COLO829 (cell line): ENCODE data around the gene HDGFL3.
"Not testable (repeated sequence)": the region's sequence is repeated elsewhere in the genome, so short reads cannot be mapped to it uniquely, and the experiment has no call there.

ENCODE experiments used
- DNase-seq: peaks from one replicate; pipeline ENCODE4 v3.0.0; 2012; ENCODE audit warnings: low spot score

Gene HDGFL3

GRCh38 chr15:83207660-83208366 is at the start of gene HDGFL3:
HDGFL3 (minus strand) TSS chr15:83207823; CDS start chr15:83207414, 409 bp downstream.
- DNase-seq = no peak

DNA sequence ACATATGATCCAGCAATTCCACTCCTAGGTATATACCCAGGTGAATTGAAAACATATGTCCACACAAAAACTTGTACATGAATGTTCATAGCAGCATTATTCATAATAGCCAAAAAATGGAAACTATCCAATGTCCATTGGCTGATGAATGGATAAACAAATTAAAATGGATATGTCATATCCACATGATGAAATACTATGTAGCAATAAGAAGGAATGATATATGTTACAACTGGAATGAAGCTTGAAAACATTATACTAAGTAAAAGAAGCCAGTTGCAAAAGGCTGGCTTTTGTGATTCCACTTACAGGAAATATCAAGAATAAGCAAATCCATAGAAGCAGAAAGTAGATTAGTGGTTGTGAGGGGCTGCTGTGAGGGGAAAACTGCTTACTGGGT is 43.2 kb upstream of the HDGFL3 start:
- DNase-seq = no peak

DNA sequence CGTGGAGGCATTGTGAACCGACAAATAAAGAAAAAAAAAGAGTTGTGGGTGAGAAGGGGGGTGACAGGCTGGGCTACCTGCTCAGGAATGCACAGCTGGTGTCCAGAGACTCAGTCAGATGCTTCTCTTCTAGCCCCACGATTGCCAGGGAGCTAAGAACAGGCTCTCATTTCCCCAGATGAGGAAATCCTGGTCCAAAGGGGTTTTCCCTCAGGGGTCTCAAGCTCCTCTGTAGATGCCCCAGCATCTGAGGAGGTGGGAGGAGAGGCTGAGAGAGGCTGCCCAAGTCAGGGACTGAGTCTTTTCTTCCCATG is 41.4 kb upstream of the HDGFL3 start:
- no peak for DNase-seq

DNA sequence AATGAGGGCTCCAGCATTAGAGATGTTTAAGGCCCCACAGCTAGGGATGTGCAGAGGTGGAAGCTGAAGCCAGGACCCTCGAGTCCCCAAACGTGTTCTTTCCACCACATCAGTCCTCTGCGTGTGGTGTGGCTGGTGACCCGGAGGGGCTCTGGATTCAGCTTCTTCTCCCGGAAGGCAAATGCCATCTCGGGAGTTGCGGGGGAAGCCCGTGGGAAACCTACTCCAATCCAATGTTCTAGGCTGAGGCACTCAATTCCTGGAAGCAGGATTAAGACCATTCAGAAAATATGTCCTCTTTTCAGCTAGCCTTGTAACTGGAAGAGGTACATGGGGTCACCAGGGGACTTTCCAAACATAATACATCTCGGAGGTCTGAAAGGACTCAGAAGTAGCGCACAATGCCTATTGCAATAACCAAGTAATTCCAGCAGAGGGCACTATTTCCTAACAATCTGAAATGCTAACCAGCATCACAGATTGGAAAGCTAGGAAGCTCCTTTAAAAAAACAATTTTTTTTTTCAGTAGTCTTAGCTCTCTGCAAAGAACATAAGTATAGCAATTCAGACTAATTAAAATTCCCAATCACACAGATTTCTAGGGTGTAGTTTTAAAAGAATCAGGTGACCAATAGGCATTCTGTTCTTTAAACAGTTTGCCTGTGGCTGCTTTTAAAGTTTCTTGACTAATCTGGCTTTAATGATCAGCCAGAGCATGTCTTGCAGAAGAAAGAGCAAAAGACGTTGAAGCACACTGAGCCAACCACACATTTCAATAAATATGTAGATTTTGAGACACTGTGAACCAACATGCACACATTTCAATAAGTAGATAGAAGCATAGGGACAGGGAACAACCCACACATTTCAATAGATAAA is 40.8 kb upstream of the HDGFL3 start:
- no peak for DNase-seq

- DNase-seq = no peak
Measured at GRCh38 chr15:83243634-83244033, 36.0 kb upstream of the HDGFL3 start.

- DNase-seq = no peak
Measured at GRCh38 chr15:83230242-83230641, 22.6 kb upstream of the HDGFL3 start.

- DNase-seq = no peak
Measured at GRCh38 chr15:83225449-83225848, 17.8 kb upstream of the HDGFL3 start.

- DNase-seq = not testable (repeated sequence)
Measured at GRCh38 chr15:83221781-83222180, 14.2 kb upstream of the HDGFL3 start.

- DNase-seq = no peak
Measured at GRCh38 chr15:83219026-83219425, 11.4 kb upstream of the HDGFL3 start.

GRCh38 chr15:83215306-83215705 is 7.7 kb upstream of the HDGFL3 start:
- DNase-seq = no peak

GRCh38 chr15:83210619-83211018 is 3.0 kb upstream of the HDGFL3 start:
- DNase-seq = no peak

DNA sequence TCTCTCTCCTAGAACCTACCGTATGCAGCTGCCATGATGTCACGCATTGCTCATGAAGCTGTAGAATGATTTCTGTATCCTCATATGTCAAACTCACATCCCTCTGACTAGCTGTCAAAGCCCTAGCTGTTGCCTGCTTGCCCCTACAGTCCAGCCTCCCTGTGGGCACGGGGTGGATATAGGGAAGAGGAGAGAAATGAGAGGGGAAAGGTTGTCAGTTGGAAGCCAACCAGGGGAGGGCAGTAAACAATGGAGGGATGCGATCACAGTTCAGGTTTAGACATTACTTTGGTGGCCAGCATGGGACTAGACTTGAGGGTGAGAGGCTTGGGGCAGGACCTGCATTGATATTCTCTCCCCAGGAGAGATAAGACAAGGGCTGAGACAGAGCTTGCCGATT is 1.7 kb upstream of the HDGFL3 start:
- DNase-seq = no peak

GRCh38 chr15:83208367-83208661 is 691 bp upstream of the HDGFL3 start:
- DNase-seq = no peak

DNA sequence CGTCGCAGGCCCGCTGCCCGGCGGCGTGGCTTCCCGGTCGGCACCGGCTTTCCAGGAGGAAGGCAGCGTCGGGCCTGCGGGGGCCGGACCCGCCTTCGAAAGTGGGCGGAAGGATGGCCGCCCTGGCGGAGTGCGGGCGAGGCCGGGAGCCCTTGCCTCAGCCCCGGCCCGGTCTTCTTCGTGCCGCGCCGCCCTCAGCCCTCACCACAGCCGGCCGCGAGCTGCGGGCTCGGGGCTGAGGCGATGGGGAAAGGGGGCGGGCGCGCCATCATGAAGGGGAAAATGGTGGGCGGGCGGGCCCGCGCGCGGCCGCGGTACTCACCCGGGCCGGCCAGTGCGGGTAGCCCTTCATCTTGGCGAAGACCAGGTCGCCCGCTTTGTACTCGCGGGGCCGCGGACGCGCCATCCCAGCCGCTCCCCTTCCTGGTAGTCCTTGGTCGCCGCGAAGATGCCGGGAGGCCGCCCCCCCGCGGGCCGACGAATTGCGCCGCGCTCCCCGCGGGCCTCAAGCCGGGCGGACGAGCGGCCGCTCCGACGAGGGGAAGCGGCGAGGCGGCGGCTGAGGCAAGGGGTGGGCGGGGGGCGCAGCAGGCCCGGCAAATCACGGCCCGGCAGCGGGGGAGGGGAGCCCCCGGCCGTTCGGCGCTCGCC is 489 bp downstream of the HDGFL3 start:
- no peak for DNase-seq

DNA sequence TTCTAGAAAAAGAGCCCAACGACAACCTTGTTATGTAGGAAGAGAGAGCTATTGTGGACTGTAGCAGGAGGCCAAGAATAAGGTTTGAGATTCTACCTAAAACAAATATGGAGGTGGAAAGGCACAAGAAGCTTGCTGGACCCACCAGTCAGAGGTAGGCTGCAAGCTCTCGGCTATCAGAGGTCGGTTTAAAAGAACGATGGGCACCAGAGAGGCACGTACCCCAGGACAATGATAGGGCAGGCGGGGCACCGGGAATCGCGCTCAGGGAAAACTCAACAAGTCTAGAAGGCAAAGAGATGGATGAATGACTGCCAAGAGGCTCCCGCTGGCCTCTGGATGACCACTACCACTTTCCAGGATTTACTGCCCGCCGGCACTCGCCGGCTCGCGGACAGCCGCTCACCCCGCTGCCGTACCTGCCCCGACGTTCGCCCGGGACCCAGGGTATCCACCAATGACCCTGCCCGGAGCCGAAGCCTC is 1.1 kb downstream of the HDGFL3 start:
- DNase-seq = no peak

GRCh38 chr15:83205725-83206324 is 1.8 kb downstream of the HDGFL3 start:
- DNase-seq = no peak

GRCh38 chr15:83204697-83205096 is 2.9 kb downstream of the HDGFL3 start:
- DNase-seq = no peak

GRCh38 chr15:83203543-83203942 is 4.1 kb downstream of the HDGFL3 start:
- DNase-seq = no peak

- DNase-seq = no peak
Measured at GRCh38 chr15:83200589-83200988, 7.0 kb downstream of the HDGFL3 start.

DNA sequence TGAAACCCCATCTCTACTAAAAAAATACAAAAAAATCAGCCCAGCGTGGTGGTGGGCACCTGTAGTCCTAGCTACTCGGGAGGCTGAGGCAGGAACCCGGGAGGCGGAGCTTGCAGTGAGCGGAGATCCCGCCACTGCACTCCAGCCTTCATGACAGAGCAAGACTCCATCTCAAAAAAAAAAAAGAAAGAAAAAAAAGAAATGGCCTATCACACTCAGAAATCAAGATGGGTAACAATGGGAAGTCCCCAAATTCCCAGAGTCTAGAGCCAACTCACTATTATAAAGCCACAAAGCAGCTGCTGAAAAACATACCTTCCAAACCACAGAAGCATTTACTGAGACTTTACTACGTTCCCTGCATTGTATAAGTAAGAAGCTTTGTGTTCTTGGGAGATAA is 7.5 kb downstream of the HDGFL3 start:
- DNase-seq = no peak

- DNase-seq = no peak
Measured at GRCh38 chr15:83199288-83199687, 8.3 kb downstream of the HDGFL3 start.

- no peak for DNase-seq
Measured at GRCh38 chr15:83198476-83198875, 9.1 kb downstream of the HDGFL3 start.

DNA sequence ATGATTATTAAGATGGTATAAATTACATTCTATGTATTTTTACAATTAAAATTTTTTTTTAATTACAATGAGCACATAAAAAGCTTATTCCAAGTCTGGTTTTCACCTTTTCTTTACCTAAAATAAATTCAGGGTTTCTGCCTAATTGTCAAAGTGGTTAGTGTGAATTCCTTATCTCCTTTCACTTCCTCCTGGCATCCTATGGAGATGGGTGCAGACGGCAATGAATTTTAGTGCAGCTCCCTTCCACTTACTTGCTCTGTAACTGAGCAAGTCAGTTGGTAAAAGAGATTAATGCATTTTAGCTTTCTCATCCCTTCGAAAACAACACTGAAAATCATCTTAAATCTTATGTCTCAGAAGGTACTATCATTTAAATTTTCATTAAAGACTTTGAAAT is 13.1 kb downstream of the HDGFL3 start:
- DNase-seq = no peak
